OCI-LY7 (cell line): ENCODE results near the gene ENGASE.

Source experiments
- CTCF ChIP-seq: fragments of 200-600 bp; sonication (generic); conservative IDR thresholded peaks from 2 replicates; pipeline ENCODE4 v1.5.1; 2014; ENCODE audit warnings: mild to moderate bottlenecking, antibody characterized with exemption, low read length, moderate library complexity, mixed read lengths
- EZH2phosphoT487 ChIP-seq: fragments of 200-600 bp; sonication (generic); IDR thresholded peaks from 2 replicates; pipeline ENCODE4 v1.6.1; 2018; ENCODE audit warnings: low read depth, borderline replicate concordance, mild to moderate bottlenecking, mixed run types, antibody characterized with exemption, low read length, moderate library complexity, mixed read lengths

DNA sequence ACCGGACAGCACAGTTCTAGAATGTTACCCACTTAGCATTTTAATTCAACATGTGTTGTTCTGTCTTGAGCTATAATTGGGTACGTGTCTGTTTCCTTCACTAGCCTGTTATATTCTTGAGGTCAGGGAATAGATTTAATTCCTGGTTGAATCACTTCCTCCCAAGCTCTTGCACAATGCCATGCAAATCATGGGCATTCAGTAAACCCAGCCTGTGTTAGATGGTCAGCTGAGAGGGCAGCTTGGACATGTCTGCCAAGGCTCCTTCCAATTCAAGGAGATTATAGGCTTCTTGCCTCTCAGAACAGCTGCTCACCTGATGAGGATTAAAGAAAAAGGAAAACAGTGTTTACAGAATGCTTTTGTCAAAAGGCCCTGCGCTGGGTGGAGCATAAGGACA, 38.0 kb upstream of the ENGASE start:
- TF ChIP-seq CTCF (no peak), EZH2phosphoT487 (no peak)
